Ecto neural progenitor cell (in vitro differentiated cells): ENCODE measurements around the gene TMEM74B.

Experiments used
- DNase-seq: peaks from one replicate; pipeline ENCODE4 v3.0.0-alpha.2; 2018; ENCODE audit warnings: low spot score

Gene TMEM74B

GRCh38 chr20:1137236-1137635, 47.5 kb downstream of the TMEM74B start:
- no peak for DNase-seq

GRCh38 chr20:1134836-1135235, 49.9 kb downstream of the TMEM74B start:
- DNase-seq, result no peak

GRCh38 chr20:1134355-1134754, 50.4 kb downstream of the TMEM74B start:
- DNase-seq, result no peak

- DNase-seq, result no peak
These were observed 53.4 kb downstream of the TMEM74B start for GRCh38 chr20:1131354-1131753.

GRCh38 chr20:1130847-1131246, 53.9 kb downstream of the TMEM74B start:
- DNase-seq, result no peak
